ENCODE measurements around the gene PPFIBP1. TPM values are rescaled to one million over a fixed set of nuclear protein-coding genes. Genes with fewer than 3 reads are reported as not detected.

Gene PPFIBP1
- total RNA-seq, 1 experiment from 2014 or later: 1.2 TPM

DNA sequence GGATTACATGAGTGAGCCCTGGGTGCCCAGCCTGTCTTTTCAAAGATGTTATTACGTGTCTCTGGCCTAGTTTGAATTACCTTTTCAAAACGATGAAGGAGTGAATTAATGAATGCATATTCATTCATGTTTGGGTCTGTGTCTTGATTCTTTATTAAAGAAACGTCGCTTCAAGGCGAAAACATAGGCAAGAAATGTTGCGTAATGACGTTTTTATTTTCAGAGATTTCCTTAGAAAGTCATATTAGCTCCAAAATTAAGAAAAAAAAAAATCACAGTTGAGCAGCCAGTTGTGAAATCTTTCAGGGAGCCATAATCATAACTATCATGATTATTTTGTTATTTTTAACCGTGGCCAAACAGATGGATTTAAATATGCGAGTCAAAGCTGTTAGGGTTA lies 3.5 kb downstream of the PPFIBP1 start:
- Histone ChIP-seq H3K27ac (ENCODE audit: low read length) (no peak overlapping the region), H3K4me3 (ENCODE audit: low read length) (no peak overlapping the region), H3K4me1 (ENCODE audit: low read length) (peaks cover 24% of the 10 kb centered on the region), H3K79me2 (ENCODE audit: low read length) (no peaks in the 10 kb centered on the region), H4K20me1 (ENCODE audit: insufficient read depth, low read depth, low read length) (no peaks in the 10 kb centered on the region), H3K9me3 (ENCODE audit: low read length) (no peaks in the 10 kb centered on the region), H3K9me2 (replicated peaks; ENCODE audit: insufficient read depth, low read length) (no peaks in the 10 kb centered on the region), H3K27me3 (ENCODE audit: low read length) (no peaks in the 10 kb centered on the region), H3K4me2 (ENCODE audit: low read depth, low read length, poor library complexity, severe bottlenecking) (no peak overlapping the region), H3K9ac (ENCODE audit: low read length) (no peak overlapping the region), H3K36me3 (ENCODE audit: insufficient read depth, low read length) (no peaks in the 10 kb centered on the region), H2AFZ (ENCODE audit: low read length) (no peak overlapping the region)
- DNase-seq: no peak

DNA sequence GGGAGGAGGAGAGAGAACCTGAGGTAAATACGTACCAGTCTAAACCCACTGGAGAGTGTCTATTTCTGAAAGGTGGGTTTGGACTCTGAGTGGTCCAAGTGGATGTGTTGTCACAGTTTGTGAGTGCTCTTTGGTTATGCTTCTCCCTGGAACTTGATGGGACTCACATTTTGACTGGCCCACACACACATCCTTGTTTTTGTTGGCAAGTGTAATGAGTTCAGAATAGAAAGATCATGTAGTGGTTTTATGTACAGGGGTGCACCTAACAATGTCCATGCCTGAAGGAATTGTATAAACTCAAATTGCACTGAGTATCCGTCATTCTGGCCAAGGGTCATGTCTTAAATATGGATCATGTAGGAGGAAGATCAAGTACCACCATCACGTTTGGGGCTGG lies 4.8 kb downstream of the PPFIBP1 start:
- Histone ChIP-seq H4K20me1 (ENCODE audit: insufficient read depth, low read depth, low read length) (no peaks in the 10 kb centered on the region), H3K4me3 (ENCODE audit: low read length) (no peak overlapping the region), H2AFZ (ENCODE audit: low read length) (no peak overlapping the region), H3K9ac (ENCODE audit: low read length) (no peak overlapping the region), H3K27me3 (ENCODE audit: low read length) (no peaks in the 10 kb centered on the region), H3K79me2 (ENCODE audit: low read length) (no peaks in the 10 kb centered on the region), H3K9me2 (replicated peaks; ENCODE audit: insufficient read depth, low read length) (no peaks in the 10 kb centered on the region), H3K9me3 (ENCODE audit: low read length) (no peaks in the 10 kb centered on the region), H3K27ac (ENCODE audit: low read length) (no peak overlapping the region), H3K4me2 (ENCODE audit: low read depth, low read length, poor library complexity, severe bottlenecking) (no peak overlapping the region), H3K36me3 (ENCODE audit: insufficient read depth, low read length) (no peaks in the 10 kb centered on the region), H3K4me1 (ENCODE audit: low read length) (peaks cover 17% of the 10 kb centered on the region)
- no peak for DNase-seq

DNA sequence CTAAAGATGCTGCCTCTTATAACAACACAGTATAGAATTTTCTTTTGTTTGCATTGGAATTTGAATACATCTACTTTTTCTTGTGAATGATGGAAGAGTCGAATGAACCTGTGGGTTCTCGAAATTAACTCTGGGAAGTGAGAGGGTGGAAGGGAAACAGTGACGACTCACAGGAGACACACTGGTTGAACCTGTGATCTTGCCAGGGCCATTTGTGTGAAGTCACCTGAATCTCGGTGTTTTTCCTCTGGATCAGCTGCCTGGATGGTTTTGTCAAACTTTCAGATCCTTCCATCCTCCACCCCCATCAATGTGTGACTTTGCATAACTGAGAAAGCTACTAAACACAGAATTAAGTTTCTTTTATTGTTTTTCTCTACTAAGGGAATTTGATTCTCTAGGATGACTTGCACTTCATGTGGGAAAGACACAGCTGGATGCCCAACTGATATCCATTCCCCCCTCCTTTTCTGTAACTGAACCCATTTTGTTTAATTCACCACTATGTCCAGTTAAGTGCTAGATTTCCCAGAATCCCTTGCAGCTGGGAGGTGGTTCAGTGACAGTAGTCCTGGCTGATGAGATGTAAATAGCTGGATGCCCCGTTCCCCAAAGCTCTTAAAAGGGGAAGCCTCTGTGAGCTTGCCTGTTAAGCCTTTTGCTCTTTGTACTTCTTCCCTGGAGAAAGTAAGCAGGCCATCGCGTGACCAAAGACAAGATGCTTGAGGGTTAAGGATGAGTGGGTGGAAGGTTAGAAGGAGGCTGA lies 6.3 kb downstream of the PPFIBP1 start:
- peaks cover 12% of the 10 kb centered on the region for H3K4me1 ChIP-seq (ENCODE audit: low read length)
- DNase-seq: peak; percentile 54
- H4K20me1 ChIP-seq (ENCODE audit: insufficient read depth, low read depth, low read length): no peaks in the 10 kb centered on the region
- no peaks in the 10 kb centered on the region for H3K27me3 ChIP-seq (ENCODE audit: low read length)
- H3K9ac ChIP-seq (ENCODE audit: low read length): no peak overlapping the region
- no peaks in the 10 kb centered on the region for H3K79me2 ChIP-seq (ENCODE audit: low read length)
- no peak overlapping the region for H3K27ac ChIP-seq (ENCODE audit: low read length)
- H3K9me2 ChIP-seq (replicated peaks; ENCODE audit: insufficient read depth, low read length): no peaks in the 10 kb centered on the region
- H3K4me2 ChIP-seq (ENCODE audit: low read depth, low read length, poor library complexity, severe bottlenecking): no peak overlapping the region
- no peak overlapping the region for H3K4me3 ChIP-seq (ENCODE audit: low read length)
- no peak overlapping the region for H2AFZ ChIP-seq (ENCODE audit: low read length)
- H3K9me3 ChIP-seq (ENCODE audit: low read length): no peaks in the 10 kb centered on the region
- no peaks in the 10 kb centered on the region for H3K36me3 ChIP-seq (ENCODE audit: insufficient read depth, low read length)

DNA sequence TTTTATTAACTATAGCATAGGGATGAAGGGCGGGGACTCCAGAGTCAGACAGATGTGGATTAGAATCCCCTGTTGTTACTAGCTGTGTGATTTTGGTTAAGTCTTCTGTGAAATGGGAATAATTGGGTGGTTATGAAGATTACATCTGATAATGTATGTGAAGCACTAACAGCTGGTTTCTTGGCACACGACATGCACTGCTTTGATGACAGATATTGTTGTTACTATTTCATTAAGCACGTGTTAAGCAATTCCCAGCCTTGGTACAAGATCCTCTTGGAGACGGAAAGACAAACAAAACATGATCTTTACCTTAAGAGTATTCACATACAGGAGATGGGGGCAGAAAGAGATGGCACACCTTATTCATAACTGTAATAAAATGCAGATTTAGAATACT lies 7.9 kb downstream of the PPFIBP1 start:
- Histone ChIP-seq H3K36me3 (ENCODE audit: insufficient read depth, low read length) (no peaks in the 10 kb centered on the region), H4K20me1 (ENCODE audit: insufficient read depth, low read depth, low read length) (no peaks in the 10 kb centered on the region), H3K4me2 (ENCODE audit: low read depth, low read length, poor library complexity, severe bottlenecking) (no peak overlapping the region), H3K9me3 (ENCODE audit: low read length) (no peaks in the 10 kb centered on the region), H3K9me2 (replicated peaks; ENCODE audit: insufficient read depth, low read length) (no peaks in the 10 kb centered on the region), H3K79me2 (ENCODE audit: low read length) (no peaks in the 10 kb centered on the region), H2AFZ (ENCODE audit: low read length) (no peak overlapping the region), H3K4me1 (ENCODE audit: low read length) (peaks cover 12% of the 10 kb centered on the region), H3K27ac (ENCODE audit: low read length) (no peak overlapping the region), H3K4me3 (ENCODE audit: low read length) (no peak overlapping the region), H3K9ac (ENCODE audit: low read length) (no peak overlapping the region), H3K27me3 (ENCODE audit: low read length) (no peaks in the 10 kb centered on the region)
- no peak for DNase-seq

DNA sequence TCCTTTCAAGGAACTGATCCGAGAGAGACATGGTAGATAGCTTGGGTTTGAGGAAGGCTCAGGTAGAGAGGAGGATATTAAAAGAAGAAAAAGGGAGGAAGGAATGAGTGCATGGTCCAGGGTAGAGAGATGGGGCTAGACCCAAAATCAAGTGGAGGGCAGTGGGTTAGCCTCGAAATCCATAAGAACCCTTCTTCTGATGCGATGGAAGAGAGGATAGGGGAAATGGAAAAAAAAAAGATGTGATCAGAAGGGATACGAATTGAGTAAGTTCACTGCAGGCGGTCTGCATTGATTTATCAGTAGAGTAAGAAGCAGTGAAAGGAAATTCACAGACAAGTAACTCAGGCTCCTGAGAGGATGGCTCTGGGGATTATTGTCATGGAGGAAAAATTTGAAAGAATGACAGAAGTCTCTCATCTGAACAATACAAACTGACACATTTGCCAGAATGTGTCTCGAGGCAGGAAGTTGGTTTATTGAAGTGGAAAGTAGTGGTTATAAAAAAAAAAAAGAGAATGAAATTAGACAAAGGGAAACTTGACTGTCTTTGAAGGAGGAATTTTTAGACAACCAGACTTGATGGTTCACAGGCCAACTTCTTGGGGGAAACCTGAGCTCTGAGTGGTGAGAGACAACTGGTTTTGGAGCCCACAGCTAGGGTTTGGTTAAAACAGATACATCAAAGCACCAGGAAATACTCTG lies 10.2 kb downstream of the PPFIBP1 start:
- H3K9me3 ChIP-seq (ENCODE audit: low read length): no peaks in the 10 kb centered on the region
- H3K4me3 ChIP-seq (ENCODE audit: low read length): no peak overlapping the region
- H3K27me3 ChIP-seq (ENCODE audit: low read length): no peaks in the 10 kb centered on the region
- H3K4me2 ChIP-seq (ENCODE audit: low read depth, low read length, poor library complexity, severe bottlenecking): no peak overlapping the region
- H3K4me1 ChIP-seq (ENCODE audit: low read length): peaks cover 12% of the 10 kb centered on the region
- no peak overlapping the region for H3K27ac ChIP-seq (ENCODE audit: low read length)
- H3K79me2 ChIP-seq (ENCODE audit: low read length): no peaks in the 10 kb centered on the region
- no peaks in the 10 kb centered on the region for H4K20me1 ChIP-seq (ENCODE audit: insufficient read depth, low read depth, low read length)
- H3K9ac ChIP-seq (ENCODE audit: low read length): no peak overlapping the region
- no peak for DNase-seq
- no peaks in the 10 kb centered on the region for H3K36me3 ChIP-seq (ENCODE audit: insufficient read depth, low read length)
- H2AFZ ChIP-seq (ENCODE audit: low read length): no peak overlapping the region
- no peaks in the 10 kb centered on the region for H3K9me2 ChIP-seq (replicated peaks; ENCODE audit: insufficient read depth, low read length)

DNA sequence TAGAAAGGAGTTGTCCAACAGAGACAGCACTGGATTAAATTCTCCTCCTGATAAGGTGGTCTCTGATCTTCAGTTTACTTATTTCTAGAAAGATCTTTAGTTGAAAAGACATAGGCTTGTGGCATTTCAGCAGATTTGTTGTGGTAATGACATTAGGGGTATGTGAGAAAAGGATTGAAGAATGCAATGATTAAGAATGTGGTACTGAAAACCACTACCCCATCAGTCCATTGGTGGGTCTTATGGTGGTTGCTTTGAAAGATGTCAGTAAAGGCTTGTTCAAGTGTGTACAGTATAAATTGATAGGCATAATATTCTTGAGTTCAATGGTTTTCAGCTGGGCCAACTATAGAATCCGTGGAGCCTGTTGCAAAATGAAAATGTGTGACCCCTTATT lies 10.8 kb downstream of the PPFIBP1 start:
- no peaks in the 10 kb centered on the region for H3K27me3 ChIP-seq (ENCODE audit: low read length)
- H3K9me2 ChIP-seq (replicated peaks; ENCODE audit: insufficient read depth, low read length): no peaks in the 10 kb centered on the region
- no peak overlapping the region for H3K4me2 ChIP-seq (ENCODE audit: low read depth, low read length, poor library complexity, severe bottlenecking)
- no peaks in the 10 kb centered on the region for H3K9me3 ChIP-seq (ENCODE audit: low read length)
- no peak for DNase-seq
- H3K4me1 ChIP-seq (ENCODE audit: low read length): peaks cover 12% of the 10 kb centered on the region
- H3K79me2 ChIP-seq (ENCODE audit: low read length): no peaks in the 10 kb centered on the region
- no peak overlapping the region for H3K4me3 ChIP-seq (ENCODE audit: low read length)
- no peaks in the 10 kb centered on the region for H3K36me3 ChIP-seq (ENCODE audit: insufficient read depth, low read length)
- no peak overlapping the region for H3K27ac ChIP-seq (ENCODE audit: low read length)
- H4K20me1 ChIP-seq (ENCODE audit: insufficient read depth, low read depth, low read length): no peaks in the 10 kb centered on the region
- no peak overlapping the region for H2AFZ ChIP-seq (ENCODE audit: low read length)
- no peak overlapping the region for H3K9ac ChIP-seq (ENCODE audit: low read length)

DNA sequence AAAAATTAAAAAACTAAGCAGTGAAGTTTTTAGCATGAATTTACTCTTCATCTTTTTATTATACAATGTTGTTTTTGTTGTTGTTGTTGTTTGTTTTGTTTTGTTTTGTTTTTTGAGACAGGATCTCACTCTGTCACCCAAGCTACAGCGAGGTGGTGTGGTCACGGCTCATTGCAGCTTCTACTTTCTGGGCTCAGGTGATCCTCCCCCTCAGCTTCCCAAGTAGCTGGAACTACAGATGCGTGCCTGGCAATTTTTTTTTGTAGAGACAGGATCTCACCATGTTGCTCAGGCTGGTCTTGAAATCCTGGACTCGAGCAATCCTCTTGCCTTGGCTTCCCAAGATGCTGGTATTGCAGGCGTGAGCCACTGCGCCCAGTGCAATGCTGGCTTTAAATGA lies 11.3 kb downstream of the PPFIBP1 start:
- no peaks in the 10 kb centered on the region for H3K79me2 ChIP-seq (ENCODE audit: low read length)
- no peak overlapping the region for H3K4me3 ChIP-seq (ENCODE audit: low read length)
- no peaks in the 10 kb centered on the region for H3K9me3 ChIP-seq (ENCODE audit: low read length)
- H3K36me3 ChIP-seq (ENCODE audit: insufficient read depth, low read length): no peaks in the 10 kb centered on the region
- DNase-seq: no peak
- H3K27ac ChIP-seq (ENCODE audit: low read length): no peak overlapping the region
- no peaks in the 10 kb centered on the region for H4K20me1 ChIP-seq (ENCODE audit: insufficient read depth, low read depth, low read length)
- H3K9ac ChIP-seq (ENCODE audit: low read length): no peak overlapping the region
- H3K4me1 ChIP-seq (ENCODE audit: low read length): peaks cover 12% of the 10 kb centered on the region
- H3K9me2 ChIP-seq (replicated peaks; ENCODE audit: insufficient read depth, low read length): no peaks in the 10 kb centered on the region
- H3K27me3 ChIP-seq (ENCODE audit: low read length): no peaks in the 10 kb centered on the region
- no peak overlapping the region for H2AFZ ChIP-seq (ENCODE audit: low read length)
- no peak overlapping the region for H3K4me2 ChIP-seq (ENCODE audit: low read depth, low read length, poor library complexity, severe bottlenecking)

DNA sequence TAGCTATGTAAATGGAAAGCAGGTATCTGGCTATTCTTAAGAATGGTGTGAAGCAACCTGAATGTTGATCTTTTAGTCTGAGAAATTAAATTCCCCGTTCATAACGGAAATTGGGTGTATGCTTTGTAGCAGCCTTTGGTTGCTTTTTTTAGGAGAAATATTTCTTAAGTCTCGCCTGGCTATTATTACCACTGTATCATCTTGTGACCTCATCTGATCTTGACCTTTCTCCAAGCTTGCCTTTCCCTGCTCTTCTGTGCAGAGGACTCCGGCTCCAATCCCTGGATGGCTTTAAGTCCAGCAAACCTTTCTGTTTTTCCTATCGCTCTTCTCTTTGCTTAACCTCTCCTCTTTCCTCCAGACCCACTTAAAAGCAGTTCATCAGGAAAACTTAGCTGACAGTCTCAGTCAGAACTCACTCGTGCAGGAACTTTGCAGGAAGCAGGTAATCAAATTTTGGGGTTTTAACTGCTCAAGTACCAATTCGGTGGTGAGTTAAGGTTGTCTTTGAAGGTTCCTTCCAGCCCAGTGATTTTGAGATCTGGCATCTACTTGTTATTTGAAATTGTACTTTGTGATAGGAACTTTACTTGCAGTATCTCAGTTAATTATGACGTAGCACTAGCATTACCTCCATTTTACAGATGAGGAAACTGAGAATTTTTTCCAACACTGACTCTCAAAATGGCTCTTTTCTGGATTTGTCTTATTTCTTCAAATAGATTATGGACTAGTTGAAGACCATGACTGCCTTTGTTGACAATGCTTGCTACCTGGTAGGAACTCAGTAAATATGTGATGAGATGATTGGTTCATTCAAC lies 14.1 kb downstream of the PPFIBP1 start:
- H3K4me3 ChIP-seq (ENCODE audit: low read length): no peak overlapping the region
- H4K20me1 ChIP-seq (ENCODE audit: insufficient read depth, low read depth, low read length): no peaks in the 10 kb centered on the region
- no peaks in the 10 kb centered on the region for H3K79me2 ChIP-seq (ENCODE audit: low read length)
- no peaks in the 10 kb centered on the region for H3K27me3 ChIP-seq (ENCODE audit: low read length)
- H3K9ac ChIP-seq (ENCODE audit: low read length): no peak overlapping the region
- H3K4me1 ChIP-seq (ENCODE audit: low read length): peaks cover 5% of the 10 kb centered on the region; the same call in 1 of the 2 replicates
- no peak for DNase-seq
- H3K27ac ChIP-seq (ENCODE audit: low read length): no peak overlapping the region
- H2AFZ ChIP-seq (ENCODE audit: low read length): no peak overlapping the region
- no peak overlapping the region for H3K4me2 ChIP-seq (ENCODE audit: low read depth, low read length, poor library complexity, severe bottlenecking)
- H3K9me3 ChIP-seq (ENCODE audit: low read length): no peaks in the 10 kb centered on the region
- no peaks in the 10 kb centered on the region for H3K9me2 ChIP-seq (replicated peaks; ENCODE audit: insufficient read depth, low read length)
- no peaks in the 10 kb centered on the region for H3K36me3 ChIP-seq (ENCODE audit: insufficient read depth, low read length)
